Fibroblast of lung (primary cell): ENCODE data around the gene DNAH17. TPM values are rescaled to one million over a fixed set of nuclear protein-coding genes. Genes with fewer than 3 reads are reported as not detected.

ENCODE experiments used
- DNase-seq, 2 donors: peaks; one replicate each; pipeline versions ENCODE4 v3.0.0 to v3.0.0-alpha.2; 2010; ENCODE audit warnings: low read depth in 2 of 2
- H2AFZ ChIP-seq: 2 replicates; pipeline ENCODE4 v1.5.1; 2012; ENCODE audit warnings: low read length, control low read depth, inconsistent platforms
- H3K27ac ChIP-seq: 2 replicates; pipeline ENCODE4 v1.5.1; 2011; ENCODE audit warnings: low read length, control low read depth; ENCODE audit not compliant: insufficient read depth
- H3K27me3 ChIP-seq: 2 replicates; pipeline ENCODE4 v1.5.1; 2011; ENCODE audit warnings: mild to moderate bottlenecking, low read length; ENCODE audit not compliant: control insufficient read depth, insufficient read depth
- H3K36me3 ChIP-seq: 2 replicates; pipeline ENCODE4 v1.5.1; 2011; ENCODE audit warnings: low read length; ENCODE audit not compliant: control insufficient read depth, insufficient read depth
- H3K4me1 ChIP-seq: 2 replicates; pipeline ENCODE4 v1.5.1; 2011; ENCODE audit warnings: low read length; ENCODE audit not compliant: control insufficient read depth, insufficient read depth; ENCODE audit errors: extremely low read depth
- H3K4me2 ChIP-seq: 2 replicates; pipeline ENCODE4 v1.5.1; 2011; ENCODE audit warnings: low read length, control low read depth; ENCODE audit not compliant: insufficient read depth; ENCODE audit errors: extremely low read depth
- H3K4me3 ChIP-seq, 4 experiments: fragments of 200-600 bp in 1 of 4; sonication (generic) in 1 of 4; replicated peaks in 1 of 4; 2 replicates each; pipeline ENCODE4 v1.5.1; 2011 to 2016; ENCODE audit warnings: low read length in 4 of 4, low read depth in 3 of 4, mild to moderate bottlenecking in 3 of 4, control low read depth in 2 of 4, inconsistent platforms in 1 of 4, mixed read lengths in 1 of 4; ENCODE audit not compliant: insufficient read depth in 1 of 4; ENCODE audit errors: control extremely low read depth in 1 of 4
- H3K79me2 ChIP-seq: 2 replicates; pipeline ENCODE4 v1.5.1; 2012; ENCODE audit warnings: mild to moderate bottlenecking, low read length, inconsistent platforms; ENCODE audit not compliant: control insufficient read depth, insufficient read depth
- H3K9ac ChIP-seq: 2 replicates; pipeline ENCODE4 v1.5.1; 2011; ENCODE audit warnings: mild to moderate bottlenecking, low read length, control low read depth; ENCODE audit not compliant: insufficient read depth
- H3K9me3 ChIP-seq: 2 replicates; pipeline ENCODE4 v1.5.1; 2012; ENCODE audit warnings: low read depth, low read length; ENCODE audit not compliant: control insufficient read depth, insufficient read depth
- H4K20me1 ChIP-seq: 2 replicates; pipeline ENCODE4 v1.5.1; 2011; ENCODE audit warnings: low read length; ENCODE audit not compliant: control insufficient read depth, insufficient read depth; ENCODE audit errors: extremely low read depth
- CTCF ChIP-seq, 2 donors: IDR thresholded peaks in 1 of 2; conservative IDR thresholded peaks in 1 of 2; 1 replicate in 1 of 2; 2 replicates in 1 of 2; pipeline ENCODE4 v1.5.1; 2011 to 2012; ENCODE audit warnings: low read length in 2 of 2, control low read depth in 1 of 2, inconsistent platforms in 1 of 2, low read depth in 1 of 2, mild to moderate bottlenecking in 1 of 2
- EZH2 ChIP-seq: IDR thresholded peaks from 2 replicates; pipeline ENCODE4 v1.5.1; 2012; ENCODE audit warnings: low read length, control low read depth, mild to moderate bottlenecking; ENCODE audit errors: missing control alignments
- polyA plus RNA-seq, 2 donors: library from polyadenylated mRNA; depleted of rRNA in 1 of 2; stranded (reverse) in 1 of 2; unstranded in 1 of 2; fragments of >200 nt; gene quantifications; 2 replicates each; pipeline ENCODE4 v1.2.1, GENCODE V29; 2011 to 2012; ENCODE audit warnings: missing spikeins in 1 of 2
- total RNA-seq: library from RNA; depleted of rRNA; stranded (reverse); fragments of >200 nt; gene quantifications from 2 replicates; pipeline ENCODE4 v1.2.1, GENCODE V29; 2014

The DNAH17 gene
- total and polyA plus RNA-seq, 2 donors (not counting 1 experiment from before 2014, with no cell fraction given), result not detected

DNA sequence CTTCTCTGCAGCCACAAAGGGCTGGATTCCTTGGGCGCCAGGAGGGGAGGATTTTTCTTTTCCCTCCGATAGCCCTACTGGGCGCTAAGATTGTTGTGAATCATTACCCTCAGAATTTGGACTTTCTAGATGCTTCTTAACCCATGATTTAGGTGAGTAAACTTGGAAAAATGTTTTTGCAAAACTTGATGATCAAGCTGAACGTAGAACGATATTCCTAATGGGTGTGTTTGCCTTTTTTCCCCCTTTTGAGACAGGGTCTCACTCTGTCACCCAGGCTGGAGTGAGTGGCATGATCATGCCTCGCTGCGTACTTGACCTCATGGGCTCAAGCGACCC, 155.0 kb downstream of the DNAH17 start:
- H3K27me3 ChIP-seq, result no peaks in the 10 kb centered on the region
- no peak overlapping the region for H3K4me2 ChIP-seq
- TF ChIP-seq EZH2, result no peak
- no peak for TF ChIP-seq CTCF (conservative IDR thresholded peaks at IDR 0.05 in 1 of 2, IDR thresholded peaks at IDR 0.05 in 1 of 2; ENCODE audit: low read depth in 1 of 2, low read length in 2 of 2)
- H3K9me3 ChIP-seq, result no peaks in the 10 kb centered on the region
- DNase-seq, result no peak
- H3K4me3 ChIP-seq, result no peak overlapping the region
- no peak overlapping the region for H3K27ac ChIP-seq
- H3K4me1 ChIP-seq, result peaks cover 2% of the 10 kb centered on the region
- H3K9ac ChIP-seq, result no peak overlapping the region
- peaks cover 5% of the 10 kb centered on the region for H3K79me2 ChIP-seq
- no peaks in the 10 kb centered on the region for H4K20me1 ChIP-seq
- peaks cover 41% of the 10 kb centered on the region for H3K36me3 ChIP-seq
- no peak overlapping the region for H2AFZ ChIP-seq

GRCh38 chr17:78421534-78422266, 155.5 kb downstream of the DNAH17 start:
- TF ChIP-seq EZH2 (no peak), CTCF (conservative IDR thresholded peaks at IDR 0.05 in 1 of 2, IDR thresholded peaks at IDR 0.05 in 1 of 2; ENCODE audit: low read depth in 1 of 2, low read length in 2 of 2) (peak; percentile 99)
- Histone ChIP-seq H4K20me1 (no peaks in the 10 kb centered on the region), H2AFZ (no peak overlapping the region), H3K36me3 (peaks cover 38% of the 10 kb centered on the region), H3K4me1 (peaks cover 2% of the 10 kb centered on the region), H3K79me2 (peaks cover 5% of the 10 kb centered on the region), H3K27ac (peak overlapping the region; percentile 39), H3K4me3 (no peak overlapping the region), H3K9me3 (no peaks in the 10 kb centered on the region), H3K4me2 (no peak overlapping the region), H3K9ac (no peak overlapping the region), H3K27me3 (no peaks in the 10 kb centered on the region)
- peak; percentile 56 to 72 for DNase-seq

DNA sequence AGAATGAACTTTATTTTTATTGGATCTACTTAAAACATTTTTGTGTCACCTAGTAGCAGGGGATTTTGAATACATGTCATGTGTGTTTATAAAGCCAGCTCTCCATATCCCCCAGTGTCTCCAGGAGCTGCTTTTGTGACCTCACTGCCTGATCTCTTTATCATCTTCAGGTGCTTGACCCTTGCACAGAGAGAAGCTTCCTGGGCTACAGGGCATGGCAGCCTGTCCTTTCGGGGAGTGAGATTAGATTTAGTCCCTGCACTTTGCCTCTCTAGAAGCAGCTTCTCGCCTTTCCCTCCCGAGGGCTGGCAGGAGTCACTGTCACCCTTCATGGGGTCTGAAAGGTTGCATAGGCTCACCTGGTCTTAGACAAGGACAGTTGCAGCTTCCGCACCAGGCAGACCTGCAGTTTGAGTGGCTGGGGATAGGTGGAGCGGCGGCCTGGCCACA, 156.1 kb downstream of the DNAH17 start:
- Histone ChIP-seq H3K9me3 (no peaks in the 10 kb centered on the region), H4K20me1 (no peaks in the 10 kb centered on the region), H3K27me3 (no peaks in the 10 kb centered on the region), H2AFZ (no peak overlapping the region), H3K27ac (no peak overlapping the region), H3K4me2 (no peak overlapping the region), H3K36me3 (peaks cover 35% of the 10 kb centered on the region), H3K79me2 (peaks cover 5% of the 10 kb centered on the region), H3K9ac (no peak overlapping the region), H3K4me3 (no peak overlapping the region), H3K4me1 (peaks cover 2% of the 10 kb centered on the region)
- DNase-seq, result no peak
- TF ChIP-seq EZH2, result no peak
- no peak for TF ChIP-seq CTCF (conservative IDR thresholded peaks at IDR 0.05 in 1 of 2, IDR thresholded peaks at IDR 0.05 in 1 of 2; ENCODE audit: low read depth in 1 of 2, low read length in 2 of 2)
